ENCODE results near the gene NDEL1.

Gene NDEL1

GRCh38 chr17:8477715-8478441 lies 42.2 kb downstream of the NDEL1 start:
- DNase-seq (ENCODE audit: extremely low read depth, low read depth) = no peak
- no peak overlapping the region for H3K4me3 ChIP-seq (replicated peaks; ENCODE audit: low read depth, low read length)
- no peak for TF ChIP-seq CTCF (IDR thresholded peaks at IDR 0.05; ENCODE audit: low read depth, low read length, missing control alignments)

- no peak for DNase-seq (ENCODE audit: extremely low read depth, low read depth)
- H3K4me3 ChIP-seq (replicated peaks; ENCODE audit: low read depth, low read length) = no peak overlapping the region
- no peak for TF ChIP-seq CTCF (IDR thresholded peaks at IDR 0.05; ENCODE audit: low read depth, low read length, missing control alignments)
Measured at GRCh38 chr17:8479431-8479947, 43.8 kb downstream of the NDEL1 start.

GRCh38 chr17:8480011-8480976 lies 44.6 kb downstream of the NDEL1 start:
- no peak for DNase-seq (ENCODE audit: extremely low read depth, low read depth)
- no peak overlapping the region for H3K4me3 ChIP-seq (replicated peaks; ENCODE audit: low read depth, low read length)
- no peak for TF ChIP-seq CTCF (IDR thresholded peaks at IDR 0.05; ENCODE audit: low read depth, low read length, missing control alignments)

- TF ChIP-seq CTCF (IDR thresholded peaks at IDR 0.05; ENCODE audit: low read depth, low read length, missing control alignments) = no peak
- no peak overlapping the region for H3K4me3 ChIP-seq (replicated peaks; ENCODE audit: low read depth, low read length)
- DNase-seq (ENCODE audit: extremely low read depth, low read depth) = no peak
Measured at GRCh38 chr17:8481089-8481488, 45.4 kb downstream of the NDEL1 start.

GRCh38 chr17:8481703-8482102 lies 46.0 kb downstream of the NDEL1 start:
- no peak for TF ChIP-seq CTCF (IDR thresholded peaks at IDR 0.05; ENCODE audit: low read depth, low read length, missing control alignments)
- no peak for DNase-seq (ENCODE audit: extremely low read depth, low read depth)

GRCh38 chr17:8482546-8482945 lies 46.9 kb downstream of the NDEL1 start:
- H3K4me3 ChIP-seq (replicated peaks; ENCODE audit: low read depth, low read length) = no peak overlapping the region
- no peak for DNase-seq (ENCODE audit: extremely low read depth, low read depth)
- no peak for TF ChIP-seq CTCF (IDR thresholded peaks at IDR 0.05; ENCODE audit: low read depth, low read length, missing control alignments)

More at GRCh38 chr17:8481703-8482102, 46.0 kb downstream of the NDEL1 start:
- H3K4me3 ChIP-seq (replicated peaks; ENCODE audit: low read depth, low read length) = no peak overlapping the region

Data from HFF-Myc (cell line).